Measurements from ENCODE around the gene MAML2. TPM values are rescaled to one million over a fixed set of nuclear protein-coding genes. Genes with fewer than 3 reads are reported as not detected.
A peak's percentile ranks its signal among the peaks of the same experiment; 100 is the strongest.

The MAML2 gene
- polyA plus RNA-seq, 3 donors: 0.57 to 7.6 (median 1.2) TPM

DNA sequence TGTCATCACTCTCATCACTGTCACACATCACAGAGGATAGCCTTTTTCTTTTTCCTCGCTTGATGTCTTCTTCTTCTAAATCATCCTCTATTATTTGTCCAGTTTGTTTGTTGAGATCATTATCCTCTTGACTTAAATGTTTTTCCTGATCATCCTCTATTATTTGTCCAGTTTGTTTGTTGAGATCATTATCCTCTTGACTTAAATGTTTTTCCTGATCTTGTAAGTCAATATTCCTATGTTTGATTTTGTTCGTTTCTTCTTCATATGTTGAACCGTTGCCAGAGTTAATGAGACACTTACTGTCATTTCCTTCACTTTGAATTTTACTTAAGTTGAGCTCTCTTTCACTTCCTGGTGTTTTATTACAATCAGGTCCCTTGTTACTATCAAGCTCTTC is 41.2 kb upstream of the MAML2 start:
- H3K36me3 Mint-ChIP-seq: peaks cover 35 to 38% of the 10 kb centered on the region in 2 donors
- Histone ChIP-seq H3K4me3 (replicated peaks in 1 of 3; ENCODE audit: low read depth in 2 of 3, low read length in 3 of 3) (no peak overlapping the region), H2AFZ (ENCODE audit: insufficient read depth, low read depth, low read length, poor library complexity, severe bottlenecking) (no peak overlapping the region), H3K4me1 (ENCODE audit: control insufficient read depth in 1 of 2, insufficient read depth in 2 of 2, low read length in 2 of 2) (peaks cover 7 to 14% of the 10 kb centered on the region in 2 donors), H3K4me2 (replicated peaks; ENCODE audit: extremely low read depth, low read length, poor library complexity, severe bottlenecking) (no peak overlapping the region), H3K27me3 (ENCODE audit: control insufficient read depth in 2 of 2, insufficient read depth in 2 of 2, low read length in 2 of 2) (no peaks in the 10 kb centered on the region), H3K27ac (ENCODE audit: low read depth in 1 of 2, low read length in 2 of 2) (no peak overlapping the region), H4K20me1 (ENCODE audit: insufficient read depth, low read length) (no peaks in the 10 kb centered on the region), H3K79me2 (ENCODE audit: insufficient read depth, low read length) (peaks cover 40% of the 10 kb centered on the region), H3K9me3 (replicated peaks in 1 of 2; ENCODE audit: control insufficient read depth in 1 of 2, insufficient read depth in 1 of 2, low read length in 2 of 2) (no peaks in the 10 kb centered on the region), H3K9ac (ENCODE audit: insufficient read depth, low read length, poor library complexity, severe bottlenecking) (no peak overlapping the region), H3K36me3 (replicated peaks in 1 of 2; ENCODE audit: control insufficient read depth in 1 of 2, insufficient read depth in 2 of 2, low read length in 2 of 2) (peaks cover 37 to 62% of the 10 kb centered on the region in 2 donors)
- TF ChIP-seq, protein P1, sequence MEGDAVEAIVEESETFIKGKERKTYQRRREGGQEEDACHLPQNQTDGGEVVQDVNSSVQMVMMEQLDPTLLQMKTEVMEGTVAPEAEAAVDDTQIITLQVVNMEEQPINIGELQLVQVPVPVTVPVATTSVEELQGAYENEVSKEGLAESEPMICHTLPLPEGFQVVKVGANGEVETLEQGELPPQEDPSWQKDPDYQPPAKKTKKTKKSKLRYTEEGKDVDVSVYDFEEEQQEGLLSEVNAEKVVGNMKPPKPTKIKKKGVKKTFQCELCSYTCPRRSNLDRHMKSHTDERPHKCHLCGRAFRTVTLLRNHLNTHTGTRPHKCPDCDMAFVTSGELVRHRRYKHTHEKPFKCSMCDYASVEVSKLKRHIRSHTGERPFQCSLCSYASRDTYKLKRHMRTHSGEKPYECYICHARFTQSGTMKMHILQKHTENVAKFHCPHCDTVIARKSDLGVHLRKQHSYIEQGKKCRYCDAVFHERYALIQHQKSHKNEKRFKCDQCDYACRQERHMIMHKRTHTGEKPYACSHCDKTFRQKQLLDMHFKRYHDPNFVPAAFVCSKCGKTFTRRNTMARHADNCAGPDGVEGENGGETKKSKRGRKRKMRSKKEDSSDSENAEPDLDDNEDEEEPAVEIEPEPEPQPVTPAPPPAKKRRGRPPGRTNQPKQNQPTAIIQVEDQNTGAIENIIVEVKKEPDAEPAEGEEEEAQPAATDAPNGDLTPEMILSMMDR (IDR thresholded peaks at IDR 0.05): no peak
- no peaks in the 10 kb centered on the region for H3K27me3 Mint-ChIP-seq (ENCODE audit: low read depth in 3 of 3)
- H3K4me3 Mint-ChIP-seq: no peak overlapping the region
- intact Hi-C loops (cut with micrococcal nuclease): no loop called here
- peaks cover 17% of the 10 kb centered on the region for H3K4me1 Mint-ChIP-seq
- no peak for DNase-seq
- H3K27ac Mint-ChIP-seq: peak overlapping the region in 1 of 7 donors; percentile 1
- no peaks in the 10 kb centered on the region for H3K9me3 Mint-ChIP-seq
- no CpG with 5 or more reads among the region's 3 CpGs for WGBS (ENCODE audit: insufficient coverage)

DNA sequence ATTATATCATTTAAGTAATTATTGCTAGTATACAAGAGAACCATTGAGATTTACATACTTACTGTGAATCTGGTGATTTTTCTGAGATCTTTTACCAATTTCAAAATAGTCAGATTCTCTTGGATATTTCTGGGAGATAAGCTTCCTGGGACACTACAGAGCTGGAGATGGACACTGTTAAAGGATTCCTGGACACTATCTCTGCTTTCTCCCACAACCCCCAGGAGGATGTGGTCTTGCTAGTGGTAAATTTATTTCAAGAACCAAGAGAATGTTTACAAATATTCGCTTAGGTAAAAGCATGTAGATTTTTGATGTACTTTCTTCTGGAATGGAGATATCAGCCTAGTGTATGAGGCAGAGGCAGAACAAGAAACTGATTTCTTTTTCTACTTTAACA is 33.8 kb upstream of the MAML2 start:
- H3K9ac ChIP-seq (ENCODE audit: insufficient read depth, low read length, poor library complexity, severe bottlenecking): no peak overlapping the region
- Mint-ChIP-seq H3K27me3 (ENCODE audit: low read depth in 3 of 3) (no peaks in the 10 kb centered on the region), H3K27ac (no peak overlapping the region), H3K4me1 (peaks cover 6% of the 10 kb centered on the region), H3K36me3 (peaks cover 43 to 47% of the 10 kb centered on the region in 2 donors), H3K4me3 (no peak overlapping the region), H3K9me3 (no peaks in the 10 kb centered on the region)
- H3K27me3 ChIP-seq (ENCODE audit: control insufficient read depth in 2 of 2, insufficient read depth in 2 of 2, low read length in 2 of 2): no peaks in the 10 kb centered on the region
- no peak for DNase-seq
- H3K4me2 ChIP-seq (replicated peaks; ENCODE audit: extremely low read depth, low read length, poor library complexity, severe bottlenecking): no peak overlapping the region
- no peak overlapping the region for H2AFZ ChIP-seq (ENCODE audit: insufficient read depth, low read depth, low read length, poor library complexity, severe bottlenecking)
- TF ChIP-seq, protein P1 (IDR thresholded peaks at IDR 0.05): no peak
- no CpG with 5 or more reads among the region's 1 CpG for WGBS (ENCODE audit: insufficient coverage)
- H3K9me3 ChIP-seq (replicated peaks in 1 of 2; ENCODE audit: control insufficient read depth in 1 of 2, insufficient read depth in 1 of 2, low read length in 2 of 2): no peaks in the 10 kb centered on the region
- intact Hi-C loops (cut with micrococcal nuclease): no loop called here
- H4K20me1 ChIP-seq (ENCODE audit: insufficient read depth, low read length): no peaks in the 10 kb centered on the region
- H3K79me2 ChIP-seq (ENCODE audit: insufficient read depth, low read length): no peaks in the 10 kb centered on the region
- H3K4me3 ChIP-seq (replicated peaks in 1 of 3; ENCODE audit: low read depth in 2 of 3, low read length in 3 of 3): no peak overlapping the region
- no peaks in the 10 kb centered on the region for H3K4me1 ChIP-seq (ENCODE audit: control insufficient read depth in 1 of 2, insufficient read depth in 2 of 2, low read length in 2 of 2)
- H3K36me3 ChIP-seq (replicated peaks in 1 of 2; ENCODE audit: control insufficient read depth in 1 of 2, insufficient read depth in 2 of 2, low read length in 2 of 2): peaks cover 34 to 63% of the 10 kb centered on the region in 2 donors
- H3K27ac ChIP-seq (ENCODE audit: low read depth in 1 of 2, low read length in 2 of 2): no peak overlapping the region
